Mesenchymal stem cell (in vitro differentiated cells and primary cell): ENCODE data around the gene MPP2.
"Not testable (repeated sequence)": the region's sequence is repeated elsewhere in the genome, so short reads cannot be mapped to it uniquely, and the experiment has no call there.

Experiments
- DNase-seq: peaks from one replicate; pipeline ENCODE4 v3.0.0-alpha.2; 2013
- H2AFZ ChIP-seq: one replicate; pipeline ENCODE4 v1.6.1; 2013; ENCODE audit warnings: low read depth, mild to moderate bottlenecking, control low read depth, inconsistent platforms, low read length, moderate library complexity
- H2AK5ac ChIP-seq: 2 replicates; pipeline ENCODE4 v1.6.1; 2013; ENCODE audit warnings: low read length, moderate library complexity, mild to moderate bottlenecking, inconsistent platforms; ENCODE audit not compliant: severe bottlenecking
- H2BK120ac ChIP-seq: one replicate; pipeline ENCODE4 v1.6.1; 2013; ENCODE audit warnings: low read depth, mild to moderate bottlenecking, inconsistent platforms, low read length, moderate library complexity
- H2BK12ac ChIP-seq, 2 experiments: one replicate each; pipeline ENCODE4 v1.6.1; 2013; ENCODE audit warnings: inconsistent platforms in 2 of 2, low read length in 2 of 2, mild to moderate bottlenecking in 2 of 2, moderate library complexity in 2 of 2, control low read depth in 1 of 2
- H2BK15ac ChIP-seq: one replicate; pipeline ENCODE4 v1.6.1; 2013; ENCODE audit warnings: mild to moderate bottlenecking, low read depth, inconsistent platforms; ENCODE audit not compliant: poor library complexity, severe bottlenecking
- H2BK5ac ChIP-seq: 2 replicates; pipeline ENCODE4 v1.6.1; 2013; ENCODE audit warnings: low read depth, mild to moderate bottlenecking, low read length, control low read depth, inconsistent platforms; ENCODE audit not compliant: poor library complexity, severe bottlenecking
- H3K14ac ChIP-seq, 2 experiments: one replicate each; pipeline ENCODE4 v1.6.1; 2013; ENCODE audit warnings: inconsistent platforms in 2 of 2, low read length in 2 of 2, control low read depth in 1 of 2, mild to moderate bottlenecking in 1 of 2, moderate library complexity in 1 of 2
- H3K18ac ChIP-seq, 2 experiments: one replicate each; pipeline ENCODE4 v1.6.1; 2013; ENCODE audit warnings: inconsistent platforms in 2 of 2, low read length in 2 of 2, control low read depth in 1 of 2, low read depth in 1 of 2, mild to moderate bottlenecking in 1 of 2
- H3K23ac ChIP-seq, 2 experiments: one replicate each; pipeline ENCODE4 v1.6.1; 2013; ENCODE audit warnings: inconsistent platforms in 2 of 2, low read length in 2 of 2, mild to moderate bottlenecking in 2 of 2, moderate library complexity in 2 of 2, control low read depth in 1 of 2
- H3K27ac ChIP-seq: 2 replicates; pipeline ENCODE4 v1.5.1; 2013; ENCODE audit warnings: mild to moderate bottlenecking, moderate library complexity, low read length, control low read depth, inconsistent platforms; ENCODE audit not compliant: poor library complexity, severe bottlenecking
- H3K27me3 ChIP-seq, 2 experiments: 2 replicates each; pipeline versions ENCODE4 v1.6.1 to v1.7.0; 2013; ENCODE audit warnings: low read length in 2 of 2, mild to moderate bottlenecking in 2 of 2, moderate library complexity in 2 of 2, control low read depth in 1 of 2, inconsistent platforms in 1 of 2; ENCODE audit not compliant: control insufficient read depth in 1 of 2, insufficient read depth in 1 of 2
- H3K36me3 ChIP-seq, 2 experiments: 2 replicates each; pipeline versions ENCODE4 v1.6.1 to v1.7.0; 2013; ENCODE audit warnings: low read length in 2 of 2, control low read depth in 1 of 2, inconsistent platforms in 1 of 2, low read depth in 1 of 2, mild to moderate bottlenecking in 1 of 2; ENCODE audit not compliant: insufficient read depth in 2 of 2, control insufficient read depth in 1 of 2
- H3K4ac ChIP-seq, 2 experiments: one replicate each; pipeline ENCODE4 v1.6.1; 2013; ENCODE audit warnings: inconsistent platforms in 2 of 2, low read length in 2 of 2, mild to moderate bottlenecking in 2 of 2, moderate library complexity in 2 of 2, control low read depth in 1 of 2, low read depth in 1 of 2
- H3K4me1 ChIP-seq: 2 replicates; pipeline ENCODE4 v1.6.1; 2013; ENCODE audit warnings: low read depth, low read length, control low read depth; ENCODE audit not compliant: control insufficient read depth, insufficient read depth
- H3K4me2 ChIP-seq: 2 replicates; pipeline ENCODE4 v1.6.1; 2013; ENCODE audit warnings: low read length, mild to moderate bottlenecking, inconsistent platforms; ENCODE audit not compliant: poor library complexity, severe bottlenecking
- H3K4me3 ChIP-seq, 2 experiments: 2 replicates each; pipeline versions ENCODE4 v1.5.1 to v1.7.0; 2013; ENCODE audit warnings: low read length in 2 of 2, mild to moderate bottlenecking in 2 of 2, control low read depth in 1 of 2, low read depth in 1 of 2; ENCODE audit not compliant: insufficient read depth in 1 of 2
- H3K79me1 ChIP-seq: replicated peaks from 2 replicates; pipeline ENCODE4 v1.6.1; 2013; ENCODE audit warnings: mild to moderate bottlenecking, control low read depth, low read length, inconsistent platforms; ENCODE audit not compliant: poor library complexity, severe bottlenecking
- H3K9ac ChIP-seq: 2 replicates; pipeline ENCODE4 v1.7.0; 2013; ENCODE audit warnings: mild to moderate bottlenecking, low read length, moderate library complexity
- H3K9me3 ChIP-seq: 2 replicates; pipeline ENCODE4 v1.7.0; 2013; ENCODE audit warnings: mild to moderate bottlenecking, low read length; ENCODE audit not compliant: control insufficient read depth
- H4K8ac ChIP-seq: one replicate; pipeline ENCODE4 v1.6.1; 2013; ENCODE audit warnings: inconsistent platforms, mild to moderate bottlenecking, low read length, moderate library complexity
- H4K91ac ChIP-seq: one replicate; pipeline ENCODE4 v1.6.1; 2013; ENCODE audit warnings: mild to moderate bottlenecking, low read length, inconsistent platforms
- WGBS: methylation state at CpG from one replicate; pipeline ENCODE4 v1.1.7; 2013; ENCODE audit warnings: mixed read lengths; 5-methylcytosine and 5-hydroxymethylcytosine counted together

MPP2 gene

GRCh38 chr17:43873815-43874214 is 33.5 kb downstream of the MPP2 start:
- H3K36me3 ChIP-seq = no peaks in the 10 kb centered on the region
- H2AK5ac ChIP-seq = no peak overlapping the region
- H3K9me3 ChIP-seq = no peaks in the 10 kb centered on the region
- 55% methylated on average over 4 of the region's 6 CpGs for WGBS
- H3K14ac ChIP-seq = no peak overlapping the region
- no peak overlapping the region for H2BK5ac ChIP-seq
- H3K27ac ChIP-seq = no peak overlapping the region
- peaks cover 2% of the 10 kb centered on the region for H3K4me1 ChIP-seq
- H3K18ac ChIP-seq = no peak overlapping the region
- no peak overlapping the region for H3K4me2 ChIP-seq
- peaks cover 23 to 58% of the 10 kb centered on the region in 2 experiments for H3K27me3 ChIP-seq
- DNase-seq = no peak
- H3K4ac ChIP-seq = no peak overlapping the region
- H3K79me1 ChIP-seq = no peaks in the 10 kb centered on the region
- no peak overlapping the region for H2BK120ac ChIP-seq
- H4K8ac ChIP-seq = no peak overlapping the region
- H3K9ac ChIP-seq = no peak overlapping the region
- no peak overlapping the region for H2AFZ ChIP-seq
- no peak overlapping the region for H4K91ac ChIP-seq
- no peak overlapping the region for H3K23ac ChIP-seq
- H3K4me3 ChIP-seq = no peak overlapping the region
- H2BK12ac ChIP-seq = no peak overlapping the region
- no peak overlapping the region for H2BK15ac ChIP-seq

GRCh38 chr17:43873091-43873490 is 34.2 kb downstream of the MPP2 start:
- Histone ChIP-seq H3K4me3 (no peak overlapping the region), H2AFZ (no peak overlapping the region), H3K23ac (no peak overlapping the region), H3K36me3 (no peaks in the 10 kb centered on the region), H3K79me1 (no peaks in the 10 kb centered on the region), H3K4ac (no peak overlapping the region), H3K9ac (no peak overlapping the region), H2BK120ac (no peak overlapping the region), H2BK15ac (no peak overlapping the region), H2BK12ac (no peak overlapping the region), H2AK5ac (no peak overlapping the region), H4K8ac (no peak overlapping the region), H2BK5ac (no peak overlapping the region), H3K18ac (no peak overlapping the region), H3K9me3 (no peaks in the 10 kb centered on the region), H4K91ac (no peak overlapping the region), H3K14ac (no peak overlapping the region), H3K4me1 (no peaks in the 10 kb centered on the region), H3K4me2 (no peak overlapping the region), H3K27me3 (peaks cover 28 to 64% of the 10 kb centered on the region in 2 experiments), H3K27ac (no peak overlapping the region)
- WGBS = 62% methylated on average over 5 of the region's 5 CpGs
- DNase-seq = no peak

- Histone ChIP-seq H2AK5ac (no peak overlapping the region), H2AFZ (no peak overlapping the region), H3K4me1 (no peaks in the 10 kb centered on the region), H2BK12ac (no peak overlapping the region), H3K18ac (no peak overlapping the region), H3K4me3 (peak overlapping the region in 1 of 2 experiments; percentile 75), H3K9me3 (no peaks in the 10 kb centered on the region), H2BK15ac (no peak overlapping the region), H4K8ac (no peak overlapping the region), H3K9ac (peak overlapping the region; percentile 46), H3K23ac (peak overlapping the region in 1 of 2 experiments; percentile 34), H4K91ac (no peak overlapping the region), H3K4me2 (no peak overlapping the region), H3K36me3 (no peaks in the 10 kb centered on the region), H2BK5ac (no peak overlapping the region), H3K4ac (no peak overlapping the region), H3K79me1 (no peaks in the 10 kb centered on the region), H3K27ac (no peak overlapping the region), H2BK120ac (no peak overlapping the region), H3K27me3 (peaks cover 37 to 65% of the 10 kb centered on the region in 2 experiments), H3K14ac (no peak overlapping the region)
- WGBS = 86% methylated on average over 14 of the region's 14 CpGs
- DNase-seq = no peak
Observed at GRCh38 chr17:43871946-43872690, 35.2 kb downstream of the MPP2 start.

- DNase-seq, H4K8ac ChIP-seq, H3K27ac ChIP-seq, H3K4me1 ChIP-seq, H3K14ac ChIP-seq, H3K18ac ChIP-seq, H2AK5ac ChIP-seq, H4K91ac ChIP-seq, H2AFZ ChIP-seq, H3K4me2 ChIP-seq, H2BK120ac ChIP-seq, H3K23ac ChIP-seq, H3K4me3 ChIP-seq, H2BK12ac ChIP-seq, H2BK5ac ChIP-seq, H3K36me3 ChIP-seq, H3K9ac ChIP-seq, H3K4ac ChIP-seq, H3K79me1 ChIP-seq, H2BK15ac ChIP-seq, H3K9me3 ChIP-seq: not testable (repeated sequence)
- peaks cover 53 to 57% of the 10 kb centered on the region in 2 experiments for H3K27me3 ChIP-seq
- 90% methylated on average over 3 of the region's 6 CpGs for WGBS
Observed at GRCh38 chr17:43869031-43869430, 38.3 kb downstream of the MPP2 start.
